BJ (cell line): Measurements from ENCODE around the gene HLF. TPM values are rescaled to one million over a fixed set of nuclear protein-coding genes. Genes with fewer than 3 reads are reported as not detected.

Experiments used
- CTCF ChIA-PET: fragments of 350-600 bp; formaldehyde crosslinking; extraction: SDS; loops from one replicate; lab custom pipeline; 2021; ENCODE audit warnings: antibody characterized with exemption, inconsistent platforms; lab: Yijun Ruan, JAX
- POLR2A ChIA-PET: fragments of 300-600 bp; sonication (Branson Sonifier 250); formaldehyde crosslinking; extraction: SDS; loops from one replicate; lab custom pipeline; 2021; ENCODE audit warnings: antibody characterized with exemption; lab: Charles Lee
- DNase-seq: peaks from one replicate; pipeline ENCODE4 v3.0.0-alpha.2; 2011; ENCODE audit warnings: low read depth
- H3K27me3 ChIP-seq: 2 replicates; pipeline ENCODE4 v1.6.0; 2011; ENCODE audit warnings: low read length; ENCODE audit not compliant: control insufficient read depth, insufficient read depth
- H3K36me3 ChIP-seq: 2 replicates; pipeline ENCODE4 v1.5.1; 2011; ENCODE audit warnings: low read length; ENCODE audit not compliant: control insufficient read depth, insufficient read depth
- H3K4me3 ChIP-seq: 2 replicates; pipeline ENCODE4 v1.5.1; 2011; ENCODE audit warnings: low read depth, mild to moderate bottlenecking, control low read depth, low read length
- CTCF ChIP-seq: IDR thresholded peaks from 2 replicates; pipeline ENCODE4 v1.5.1; 2011; ENCODE audit warnings: low read depth, mild to moderate bottlenecking, control low read depth, inconsistent platforms, low read length, moderate library complexity; ENCODE audit not compliant: insufficient read depth
- polyA plus RNA-seq: library from polyadenylated mRNA; depleted of rRNA; stranded (reverse); fragments of >200 nt; gene quantifications from 2 replicates; pipeline ENCODE4 v1.2.3, GENCODE V29; 2011

Gene HLF
- polyA plus RNA-seq, 1 experiment: not detected

- no peak for DNase-seq
- ChIA-PET CTCF (no interaction called here), POLR2A (no interaction called here)
- Histone ChIP-seq H3K27me3 (peaks cover 2% of the 10 kb centered on the region; the same call in 1 of the 2 replicates), H3K4me3 (no peak overlapping the region), H3K36me3 (no peaks in the 10 kb centered on the region)
- TF ChIP-seq CTCF: no peak
Measured at GRCh38 chr17:55299890-55300289, 35.1 kb downstream of the HLF start.

DNA sequence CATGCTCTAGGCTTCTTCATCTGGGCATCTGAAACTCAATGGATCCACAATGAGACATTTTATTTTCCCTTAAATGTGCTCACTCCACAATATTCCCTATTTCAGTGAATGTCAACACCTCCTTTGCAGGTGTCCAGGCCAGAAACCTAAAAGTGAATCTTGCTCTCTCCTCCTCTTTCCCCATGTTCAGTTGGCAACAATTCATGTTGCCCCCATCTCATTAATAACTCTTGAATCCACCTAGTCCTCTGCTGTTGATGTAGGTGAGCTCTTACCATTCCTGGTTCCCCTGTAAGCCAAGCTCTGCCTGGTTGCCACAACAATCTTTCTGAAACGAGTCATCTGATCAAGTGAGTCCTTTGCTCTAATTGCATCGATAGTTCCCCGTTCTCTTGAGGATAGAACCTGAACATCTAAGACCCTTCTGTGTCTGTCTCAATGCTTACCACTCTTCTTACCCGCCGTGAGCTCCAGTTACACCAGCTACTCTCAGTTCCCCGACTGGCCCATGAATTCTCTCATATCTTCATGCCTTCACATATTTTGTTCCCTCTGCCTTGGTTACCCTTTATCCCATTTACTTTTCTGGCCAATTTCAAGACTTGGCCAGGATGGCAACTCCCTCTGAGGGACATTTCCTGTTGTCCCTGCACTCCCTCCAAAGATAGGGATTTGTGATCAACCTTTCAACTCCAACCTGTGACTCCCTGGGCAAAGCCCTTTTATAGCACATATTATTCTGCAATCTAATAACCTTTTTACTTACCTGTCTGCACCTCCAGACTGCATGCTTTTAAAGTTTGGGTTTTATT is 35.9 kb downstream of the HLF start:
- ChIA-PET CTCF (interaction anchor here (0.7 to 0.9 kb wide), 3 partner anchors 9 to 324 kb away, joined by 3 read pairs; no protein-coding TSS in a partner anchor), POLR2A (no interaction called here)
- no peak for TF ChIP-seq CTCF
- no peak for DNase-seq
- no peak overlapping the region for H3K4me3 ChIP-seq
- no peaks in the 10 kb centered on the region for H3K36me3 ChIP-seq
- peaks cover 2% of the 10 kb centered on the region; the same call in 1 of the 2 replicates for H3K27me3 ChIP-seq

GRCh38 chr17:55301521-55302406 is 37.0 kb downstream of the HLF start:
- CTCF ChIA-PET: interaction anchor here (4.0 kb wide), 1 partner anchor 47 kb away, joined by 19 read pairs; no protein-coding TSS in a partner anchor
- DNase-seq: no peak
- POLR2A ChIA-PET: no interaction called here
- peaks cover 2% of the 10 kb centered on the region; the same call in 1 of the 2 replicates for H3K27me3 ChIP-seq
- no peaks in the 10 kb centered on the region for H3K36me3 ChIP-seq
- no peak overlapping the region for H3K4me3 ChIP-seq
- TF ChIP-seq CTCF: no peak

DNA sequence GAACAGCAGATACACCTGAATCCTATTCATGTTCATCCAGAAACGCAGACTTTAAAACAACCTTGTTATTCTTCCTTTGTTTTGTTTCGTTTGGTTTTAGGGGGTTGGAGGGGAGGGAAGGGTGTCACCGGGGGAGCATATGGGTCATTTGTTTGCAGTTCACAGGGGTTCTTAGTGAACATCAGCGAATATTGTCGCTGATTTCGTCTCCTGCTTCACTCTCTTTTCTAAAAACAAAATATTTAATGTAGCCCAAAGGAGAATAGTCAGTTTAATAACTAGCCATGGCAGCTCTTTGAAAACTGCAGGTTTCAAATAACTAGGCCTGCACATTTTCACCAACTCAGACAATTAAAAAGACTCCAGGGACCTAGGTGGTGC is 37.6 kb downstream of the HLF start:
- Histone ChIP-seq H3K27me3 (peaks cover 2% of the 10 kb centered on the region; the same call in 1 of the 2 replicates), H3K4me3 (no peak overlapping the region), H3K36me3 (no peaks in the 10 kb centered on the region)
- CTCF ChIA-PET: interaction anchor here (1.2 to 4.0 kb wide), 2 partner anchors 8 to 46 kb away, joined by 6 to 19 read pairs; no protein-coding TSS in a partner anchor
- POLR2A ChIA-PET: no interaction called here
- TF ChIP-seq CTCF: no peak
- no peak for DNase-seq

DNA sequence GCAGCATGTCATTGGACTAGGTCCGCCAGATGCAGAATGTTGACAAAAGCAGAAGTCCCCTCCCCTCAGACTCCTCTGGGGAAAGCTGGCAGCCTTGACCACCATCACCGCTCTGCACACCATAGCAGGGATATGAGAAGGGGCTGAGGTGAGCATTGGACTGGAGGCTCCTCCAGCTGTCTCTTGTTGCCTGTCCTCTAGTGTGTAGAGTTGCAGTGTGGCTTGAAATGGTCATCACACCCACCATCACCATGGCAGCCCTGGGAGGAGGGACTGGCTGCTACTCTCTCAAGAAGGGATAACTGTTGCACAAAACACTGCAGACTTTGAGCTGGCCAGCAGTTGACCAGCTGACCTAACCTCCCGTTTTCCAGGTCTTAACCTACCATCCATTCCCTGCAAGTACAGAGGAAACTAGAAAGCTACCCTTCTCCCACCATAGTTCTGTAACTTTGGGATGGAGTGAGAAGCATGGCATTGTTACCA is 38.3 kb downstream of the HLF start:
- no peak overlapping the region for H3K4me3 ChIP-seq
- TF ChIP-seq CTCF: no peak
- H3K36me3 ChIP-seq: no peaks in the 10 kb centered on the region
- POLR2A ChIA-PET: interaction anchor here (0.6 kb wide), 1 partner anchor 67 kb away, joined by 9 read pairs; no protein-coding TSS in a partner anchor
- no peak for DNase-seq
- CTCF ChIA-PET: interaction anchor here (0.7 to 4.0 kb wide), 7 partner anchors 8 to 323 kb away, joined by 3 to 19 read pairs (median 4); no protein-coding TSS in a partner anchor
- peaks cover 2% of the 10 kb centered on the region; the same call in 1 of the 2 replicates for H3K27me3 ChIP-seq
